Left hindlimb (tissue), 1 donor: ENCODE results near the gene EPHA1.

ENCODE experiments used
- DNase-seq: peaks from one replicate; pipeline ENCODE4 v3.0.0-alpha.2; 2018

EPHA1 gene

GRCh38 chr7:143387156-143387975, 21.3 kb downstream of the EPHA1 start:
- peak; percentile 20 for DNase-seq

GRCh38 chr7:143385891-143386781, 22.5 kb downstream of the EPHA1 start:
- DNase-seq: peak; percentile 29

- no peak for DNase-seq
Measured at GRCh38 chr7:143384661-143385631, 23.7 kb downstream of the EPHA1 start.

GRCh38 chr7:143384148-143384547, 24.5 kb downstream of the EPHA1 start:
- no peak for DNase-seq

- DNase-seq: no peak
Measured at GRCh38 chr7:143383642-143383957, 25.1 kb downstream of the EPHA1 start.

- no peak for DNase-seq
Measured at GRCh38 chr7:143382791-143383641, 25.6 kb downstream of the EPHA1 start.

- no peak for DNase-seq
Measured at GRCh38 chr7:143382126-143382790, 26.4 kb downstream of the EPHA1 start.

- DNase-seq: peak; percentile 92
Measured at GRCh38 chr7:143381427-143382125, 27.1 kb downstream of the EPHA1 start.

GRCh38 chr7:143380646-143381426, 27.8 kb downstream of the EPHA1 start, which contains the start of gene ZYX:
TSS of gene ZYX (plus strand) at chr7:143381345. CDS start at chr7:143381572, 227 bp downstream.
- DNase-seq: peak; percentile 98

GRCh38 chr7:143380260-143380645, 28.4 kb downstream of the EPHA1 start:
- peak; percentile 91 for DNase-seq

GRCh38 chr7:143379611-143380259, 28.9 kb downstream of the EPHA1 start:
- no peak for DNase-seq

GRCh38 chr7:143376396-143376795, 32.3 kb downstream of the EPHA1 start:
- DNase-seq: no peak

- DNase-seq: no peak
Measured at GRCh38 chr7:143375298-143376034, 33.2 kb downstream of the EPHA1 start.

- no peak for DNase-seq
Measured at GRCh38 chr7:143374561-143374960, 34.1 kb downstream of the EPHA1 start.

GRCh38 chr7:143373255-143373794, 35.3 kb downstream of the EPHA1 start:
- no peak for DNase-seq

- DNase-seq: no peak
Measured at GRCh38 chr7:143372070-143372469, 36.6 kb downstream of the EPHA1 start.

GRCh38 chr7:143369678-143370651, 38.7 kb downstream of the EPHA1 start:
- DNase-seq: no peak
